ENCODE measurements around the gene HES3. TPM values are rescaled to one million over a fixed set of nuclear protein-coding genes. Genes with fewer than 3 reads are reported as not detected.
A peak's percentile ranks its signal among the peaks of the same experiment; 100 is the strongest.

Gene HES3
- total and polyA plus RNA-seq, 2 of the 4 experiments (the other 2 are of a cell fraction), result not detected

GRCh38 chr1:6265151-6265550 is 21.2 kb downstream of the HES3 start:
- intact Hi-C loops (cut with micrococcal nuclease), result no loop called here
- no peak overlapping the region for H4K5ac ChIP-seq (ENCODE audit: low read depth, low read length)
- ChIA-PET CTCF (no interaction called here), POLR2A (ENCODE audit: unreplicated experiment) (no interaction called here)
- no TSS peak for BruUV-seq (replicated peaks)
- H3K27ac ChIP-seq (ENCODE audit: insufficient read depth, low read length), result no peak overlapping the region
- H3K18ac ChIP-seq (ENCODE audit: low read depth, low read length), result no peak overlapping the region
- no peak overlapping the region for H2BK5ac ChIP-seq (ENCODE audit: low read depth, low read length, poor library complexity, severe bottlenecking)
- ATAC-seq (ENCODE audit: low read depth) (no peak), DNase-seq (no peak)
- H4K91ac ChIP-seq (ENCODE audit: insufficient read depth, low read depth, low read length), result no peak overlapping the region
- no peaks in the 10 kb centered on the region for H3K27me3 ChIP-seq (ENCODE audit: control insufficient read depth, insufficient read depth, low read length)
- H3K79me1 ChIP-seq (ENCODE audit: low read depth in 1 of 2, low read length in 2 of 2), result 0 out of 4 replicates have a peak, but pooled peaks cover 0 to 2% of the 10 kb centered on the region in 2 experiments
- in situ Hi-C loops (cut with MboI; ENCODE audit: low sequenced_read_pairs), result no loop called here
- TF ChIP-seq CTCF (conservative IDR thresholded peaks at IDR 0.05; ENCODE audit: low read depth, low read length) (no peak), FOS (IDR thresholded peaks at IDR 0.05; ENCODE audit: low read depth, low read length) (no peak), SMC3 (IDR thresholded peaks at IDR 0.05; ENCODE audit: low read depth, low read length) (no peak), BHLHE40 (IDR thresholded peaks at IDR 0.05; ENCODE audit: low read depth, low read length) (no peak), MXI1 (IDR thresholded peaks at IDR 0.05; ENCODE audit: borderline replicate concordance, low read depth, low read length) (no peak), POLR2A (IDR thresholded peaks at IDR 0.05; ENCODE audit: low read depth, low read length) (no peak), USF2 (IDR thresholded peaks at IDR 0.05; ENCODE audit: low read depth, low read length) (no peak), CEBPB (IDR thresholded peaks at IDR 0.05; ENCODE audit: low read depth, low read length) (no peak), RAD21 (IDR thresholded peaks at IDR 0.05; ENCODE audit: low read length) (no peak)
- no peak overlapping the region for H3K56ac ChIP-seq (ENCODE audit: extremely low read depth, insufficient read depth, low read length)
- H3K4me1 ChIP-seq (ENCODE audit: control insufficient read depth, insufficient read depth, low read length), result peaks cover 7% of the 10 kb centered on the region; the same call in 1 of the 2 replicates
- no peak overlapping the region for H2BK120ac ChIP-seq (ENCODE audit: low read depth, low read length)
- WGBS, 2 experiments (ENCODE audit: extremely low coverage in 2 of 2, insufficient read length in 1 of 2), result 76% methylated on average over 13 of the region's 15 CpGs; no CpG with 5 or more reads in 1 of the 2 experiments
- H2BK15ac ChIP-seq (ENCODE audit: low read depth, low read length), result no peak overlapping the region
- H3K9ac ChIP-seq (ENCODE audit: low read depth, low read length), result no peak overlapping the region
- H2BK20ac ChIP-seq (ENCODE audit: low read depth, low read length), result no peak overlapping the region
- no peak overlapping the region for H3K23ac ChIP-seq (ENCODE audit: low read depth, low read length)
- peaks cover 8% of the 10 kb centered on the region; the same call in 1 of the 2 replicates for H4K20me1 ChIP-seq (ENCODE audit: insufficient read depth, low read length)
- no peaks in the 10 kb centered on the region for H3K9me1 ChIP-seq (ENCODE audit: insufficient read depth, low read length)
- peak overlapping the region; percentile 10 for H2AK9ac ChIP-seq (replicated peaks; ENCODE audit: low read depth, low read length, poor library complexity)
- H4K8ac ChIP-seq (ENCODE audit: low read depth in 2 of 2, low read length in 2 of 2), result no peak overlapping the region
- no peak overlapping the region for H3K4ac ChIP-seq (ENCODE audit: low read depth, low read length)
- H3K4me2 ChIP-seq (ENCODE audit: low read depth, low read length), result no peak overlapping the region
- H2AK5ac ChIP-seq (ENCODE audit: low read depth, low read length), result no peak overlapping the region
- H3K36me3 ChIP-seq (ENCODE audit: control insufficient read depth, insufficient read depth, low read length), result no peaks in the 10 kb centered on the region
- dilution Hi-C loops (cut with HindIII; ENCODE audit: low sequenced_read_pairs, unreplicated experiment), result no loop called here
- H3K4me3 ChIP-seq (ENCODE audit: insufficient read depth, low read depth, low read length), result no peak overlapping the region
- H2AFZ ChIP-seq (replicated peaks; ENCODE audit: low read length, poor library complexity), result no peak overlapping the region
- no peak overlapping the region for H3K14ac ChIP-seq (replicated peaks; ENCODE audit: low read depth, low read length)
- H3K9me3 ChIP-seq (ENCODE audit: control insufficient read depth, insufficient read depth, low read length), result no peaks in the 10 kb centered on the region

Measured in IMR-90 (cell line).